MG63 (cell line): ENCODE measurements around the gene HLF. TPM values are rescaled to one million over a fixed set of nuclear protein-coding genes. Genes with fewer than 3 reads are reported as not detected.

Experiments used
- DNase-seq: peaks from one replicate; pipeline ENCODE4 v3.0.0-alpha.2; 2020
- H3K27me3 ChIP-seq: fragments of 250-450 bp; sonication (Bioruptor Pico); 2 replicates; pipeline ENCODE4 v1.5.1; 2020; ENCODE audit warnings: mild to moderate bottlenecking, moderate library complexity
- H3K36me3 ChIP-seq: fragments of 250-450 bp; sonication (Bioruptor Pico); 2 replicates; pipeline ENCODE4 v1.5.1; 2020; ENCODE audit warnings: mild to moderate bottlenecking, moderate library complexity
- H3K4me3 ChIP-seq: fragments of 250-450 bp; sonication (Bioruptor Pico); 2 replicates; pipeline ENCODE4 v1.5.1; 2020; ENCODE audit warnings: mild to moderate bottlenecking, moderate library complexity
- H3K9me3 ChIP-seq: fragments of 250-450 bp; sonication (Bioruptor Pico); 2 replicates; pipeline ENCODE4 v1.5.1; 2020; ENCODE audit warnings: mild to moderate bottlenecking, moderate library complexity
- total RNA-seq: library from RNA; depleted of rRNA; stranded (reverse); fragments of >200 nt; shearing (Covaris generic); gene quantifications from 2 replicates; pipeline ENCODE4 v1.2.3, GENCODE V29; 2014; ENCODE audit warnings: low replicate concordance

The HLF gene
- total RNA-seq, 1 experiment from 2014 or later: 1.9 TPM

DNA sequence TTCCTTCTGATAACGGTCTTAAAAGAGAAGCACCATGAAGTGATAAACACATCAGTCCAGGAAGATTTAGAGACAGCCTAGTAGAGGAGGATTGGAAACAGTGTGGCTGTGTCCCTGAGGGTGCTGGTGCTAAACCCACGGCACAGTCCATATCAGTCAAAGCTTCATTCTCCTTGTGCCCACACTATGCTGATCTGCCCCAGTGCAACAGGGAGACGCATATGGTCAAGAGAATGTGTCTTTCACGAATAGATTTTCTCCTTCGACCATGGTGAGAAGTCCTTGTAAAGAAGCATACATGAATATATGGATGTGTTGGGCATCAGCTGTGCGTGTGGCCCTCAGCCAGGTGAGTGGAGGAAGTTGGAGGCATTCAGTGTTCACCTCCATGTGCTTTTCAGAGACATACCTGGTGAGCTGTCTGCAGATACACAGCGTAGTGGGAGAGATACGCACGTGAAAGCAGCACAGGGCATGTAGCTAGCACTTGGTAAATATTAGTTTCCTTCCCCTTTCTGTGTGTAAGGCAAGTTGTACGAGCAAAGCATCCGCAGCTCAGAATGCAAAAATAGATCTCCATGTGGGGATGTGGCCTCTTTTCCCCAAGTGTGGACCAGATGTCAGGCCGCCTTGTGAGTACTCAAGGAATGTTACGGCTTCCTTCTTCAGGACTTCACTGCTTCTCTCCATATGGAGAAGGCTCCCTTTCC, 29.4 kb downstream of the HLF start:
- no peak for DNase-seq
- Histone ChIP-seq H3K9me3 (peaks cover 12% of the 10 kb centered on the region), H3K27me3 (no peaks in the 10 kb centered on the region), H3K4me3 (no peak overlapping the region), H3K36me3 (no peaks in the 10 kb centered on the region)

DNA sequence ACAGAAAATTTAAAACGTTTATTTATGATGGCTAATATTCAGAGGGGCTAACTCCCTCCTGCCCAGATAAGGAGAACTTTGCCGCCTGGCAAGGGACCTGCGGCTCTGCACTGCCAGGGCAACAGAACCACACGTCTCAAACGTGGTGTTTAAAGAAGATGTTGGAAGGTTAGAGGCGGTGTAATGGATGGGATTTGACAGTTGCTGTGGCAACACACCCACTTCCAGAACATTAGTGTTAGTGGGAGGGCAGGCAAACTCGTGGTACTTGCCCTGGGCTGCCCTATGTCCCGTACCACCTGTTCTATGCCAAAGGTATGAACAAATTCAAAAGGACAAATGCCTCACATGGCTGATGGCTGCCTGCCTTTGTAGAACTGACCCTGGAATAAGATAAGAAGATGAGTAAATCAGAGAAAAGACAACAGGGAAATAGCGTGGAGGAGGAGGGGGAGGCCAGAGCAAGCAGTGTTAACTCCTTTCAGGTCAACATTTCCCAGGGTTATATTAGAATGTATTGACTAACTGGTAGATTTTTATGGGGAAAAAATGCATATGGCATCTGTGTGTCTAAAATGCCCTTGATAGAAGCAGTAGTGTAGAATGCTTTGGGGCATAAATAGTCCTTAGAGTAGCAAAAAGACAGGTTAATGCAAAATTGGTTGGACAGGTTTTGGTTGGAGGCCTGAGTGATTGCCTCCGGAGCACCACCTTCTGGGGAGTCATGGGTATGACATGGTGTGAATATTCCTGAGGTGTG, 30.8 kb downstream of the HLF start:
- DNase-seq: peak; percentile 33
- Histone ChIP-seq H3K4me3 (no peak overlapping the region), H3K36me3 (no peaks in the 10 kb centered on the region), H3K9me3 (peaks cover 12% of the 10 kb centered on the region), H3K27me3 (no peaks in the 10 kb centered on the region)

DNA sequence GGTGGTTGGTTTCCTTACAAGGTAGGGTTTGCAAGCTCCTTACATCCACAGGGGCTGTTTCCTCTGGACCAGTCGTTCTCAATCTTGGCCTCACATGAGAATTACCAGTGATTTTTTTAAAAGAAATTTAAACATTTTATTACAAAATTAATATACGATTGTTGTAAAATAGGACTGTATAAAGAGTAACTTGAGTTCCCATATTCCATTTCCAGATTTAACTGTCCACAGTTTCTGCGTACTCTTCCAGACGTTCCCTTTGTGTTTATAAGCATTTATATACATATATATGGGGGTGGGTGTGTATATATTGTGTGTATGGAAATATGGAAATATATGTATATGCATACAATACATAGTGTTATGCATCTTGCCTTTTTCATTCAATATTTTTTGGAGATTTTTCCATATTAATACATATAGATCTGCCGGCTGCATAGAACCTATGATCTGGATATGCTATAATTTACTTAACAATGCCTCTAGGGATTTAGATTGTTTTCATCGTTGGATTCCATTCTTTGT, 31.5 kb downstream of the HLF start:
- Histone ChIP-seq H3K4me3 (no peak overlapping the region), H3K27me3 (no peaks in the 10 kb centered on the region), H3K9me3 (peaks cover 6% of the 10 kb centered on the region), H3K36me3 (no peaks in the 10 kb centered on the region)
- DNase-seq: no peak

DNA sequence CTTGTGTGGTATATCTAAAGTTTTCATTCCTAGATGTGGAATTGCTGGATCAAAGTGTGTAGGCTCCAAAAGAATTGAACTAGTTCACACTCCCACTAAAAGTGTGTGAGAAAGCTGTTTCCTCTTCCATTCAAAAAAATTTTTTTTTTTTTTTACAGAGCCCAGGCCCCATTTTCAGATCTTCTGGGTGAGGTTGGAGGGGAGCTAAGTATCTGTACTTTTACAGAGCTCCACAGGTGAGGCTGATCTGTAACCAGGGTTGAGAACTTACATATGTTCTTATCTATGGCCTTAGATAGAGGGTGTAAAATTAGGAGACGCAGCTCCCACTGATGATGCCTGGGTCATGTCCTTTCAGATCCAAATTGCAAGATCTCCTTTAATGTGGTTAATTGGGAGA, 31.9 kb downstream of the HLF start:
- DNase-seq: no peak
- peaks cover 1% of the 10 kb centered on the region for H3K9me3 ChIP-seq
- no peaks in the 10 kb centered on the region for H3K36me3 ChIP-seq
- H3K27me3 ChIP-seq: no peaks in the 10 kb centered on the region
- H3K4me3 ChIP-seq: no peak overlapping the region

DNA sequence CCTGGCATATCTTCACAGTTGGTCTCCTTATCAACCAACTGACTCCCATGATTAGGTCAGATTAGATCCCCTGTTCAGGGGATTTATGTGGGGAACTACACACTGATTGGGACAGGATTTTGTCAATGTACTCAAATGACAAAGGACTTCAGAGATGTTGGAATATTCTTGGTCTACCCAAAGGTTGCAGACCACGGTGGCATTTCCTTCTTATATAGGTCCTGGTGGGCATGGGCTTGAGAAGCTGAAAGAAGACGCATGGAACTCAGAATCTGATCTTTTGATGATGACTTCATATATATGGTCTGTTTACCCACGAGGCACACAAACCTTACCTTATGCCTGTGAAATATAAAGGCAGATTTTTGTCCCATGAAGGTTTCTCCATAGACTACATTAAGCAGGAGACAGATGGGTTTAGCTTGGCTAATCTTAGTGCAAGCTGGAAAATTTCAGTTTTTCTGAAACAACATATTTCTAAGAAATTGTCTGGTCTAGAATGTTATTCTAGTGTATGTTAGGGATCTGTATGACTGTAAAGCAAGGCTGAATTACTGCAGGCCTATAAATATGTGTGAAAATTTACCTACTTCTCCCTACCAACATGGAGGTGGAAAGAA, 33.5 kb downstream of the HLF start:
- H3K4me3 ChIP-seq: no peak overlapping the region
- no peaks in the 10 kb centered on the region for H3K27me3 ChIP-seq
- H3K36me3 ChIP-seq: no peaks in the 10 kb centered on the region
- H3K9me3 ChIP-seq: no peaks in the 10 kb centered on the region
- no peak for DNase-seq

DNA sequence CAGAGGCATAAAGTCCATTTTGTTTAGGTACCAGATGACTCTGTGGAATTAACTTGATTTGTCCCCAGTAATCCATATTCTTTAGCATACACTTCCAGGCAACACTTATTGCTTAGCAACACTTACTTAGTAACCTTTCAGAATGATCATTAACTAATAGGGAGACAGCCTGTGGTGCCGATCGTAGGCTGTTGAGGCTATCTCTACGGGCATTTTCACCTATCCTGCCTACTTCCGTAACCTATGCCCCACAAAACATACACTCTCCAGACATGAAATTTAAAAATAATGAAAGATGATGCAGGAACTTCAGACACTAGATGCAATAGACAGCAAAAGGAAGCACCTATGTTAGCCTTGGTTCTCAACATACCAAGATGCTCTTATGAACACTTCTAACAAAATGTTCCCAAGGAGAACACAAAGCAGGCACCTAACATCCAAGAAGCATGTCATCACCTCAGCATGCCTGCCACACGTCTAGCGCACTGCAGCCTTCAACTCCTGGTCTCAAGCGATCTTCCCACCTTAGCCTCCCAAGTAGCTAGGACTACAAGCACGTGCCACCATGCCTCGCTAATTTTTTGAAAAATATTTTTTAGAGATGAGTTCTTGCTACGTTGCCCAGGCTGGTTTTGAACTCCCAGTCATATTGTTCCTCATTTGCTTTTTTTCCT, 34.5 kb downstream of the HLF start:
- Histone ChIP-seq H3K36me3 (no peaks in the 10 kb centered on the region), H3K4me3 (no peak overlapping the region), H3K9me3 (no peaks in the 10 kb centered on the region), H3K27me3 (no peaks in the 10 kb centered on the region)
- DNase-seq: no peak

GRCh38 chr17:55299890-55300289, 35.1 kb downstream of the HLF start:
- DNase-seq: no peak
- H3K36me3 ChIP-seq: no peaks in the 10 kb centered on the region
- H3K27me3 ChIP-seq: no peaks in the 10 kb centered on the region
- H3K9me3 ChIP-seq: no peaks in the 10 kb centered on the region
- H3K4me3 ChIP-seq: no peak overlapping the region

- DNase-seq: no peak
- Histone ChIP-seq H3K36me3 (no peaks in the 10 kb centered on the region), H3K27me3 (no peaks in the 10 kb centered on the region), H3K4me3 (no peak overlapping the region), H3K9me3 (no peaks in the 10 kb centered on the region)
These were observed 35.9 kb downstream of the HLF start for GRCh38 chr17:55300479-55301290.

DNA sequence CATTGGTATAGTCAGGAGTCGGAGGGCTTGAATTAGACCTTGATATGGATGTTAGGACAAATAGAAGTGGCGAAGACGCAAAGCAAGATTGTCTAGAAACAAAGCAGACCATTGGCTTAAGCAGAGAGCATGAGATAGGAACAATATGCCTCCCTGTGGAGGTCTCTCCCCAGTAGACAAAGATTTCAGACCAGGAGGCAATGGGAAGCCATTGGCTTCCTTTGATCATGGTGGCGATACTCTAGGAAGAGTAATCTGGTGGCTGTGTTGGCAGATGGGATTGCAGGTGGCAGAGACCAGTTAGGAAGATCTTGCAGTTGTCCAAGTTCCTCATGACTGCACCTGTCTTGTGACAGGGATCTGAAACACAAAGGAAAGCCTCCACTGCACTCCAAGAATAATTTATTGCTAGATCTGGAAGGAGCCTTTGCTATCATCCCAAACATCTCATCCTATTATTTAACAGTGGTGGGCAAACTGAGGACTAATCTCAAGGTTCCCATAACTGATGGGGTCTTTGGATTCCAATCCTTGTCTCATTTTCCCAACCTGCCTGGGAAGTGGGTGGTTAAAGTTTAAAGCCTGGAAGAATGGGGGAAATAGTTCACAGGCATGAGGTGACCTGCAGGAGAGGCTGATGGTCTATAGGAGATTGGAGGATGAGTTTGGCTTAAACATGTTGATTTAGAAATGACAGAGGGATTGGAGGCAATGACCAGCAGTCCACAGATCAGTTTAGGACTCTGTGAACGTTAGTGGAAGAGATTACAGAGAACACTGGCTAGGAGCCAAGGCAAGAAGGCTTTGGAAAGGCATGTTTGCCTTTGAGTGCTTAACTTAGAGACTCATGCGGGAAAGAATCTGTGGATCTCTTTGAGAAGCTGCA, 37.0 kb downstream of the HLF start:
- no peaks in the 10 kb centered on the region for H3K9me3 ChIP-seq
- no peaks in the 10 kb centered on the region for H3K36me3 ChIP-seq
- H3K4me3 ChIP-seq: no peak overlapping the region
- H3K27me3 ChIP-seq: no peaks in the 10 kb centered on the region
- DNase-seq: no peak

GRCh38 chr17:55302407-55302787, 37.6 kb downstream of the HLF start:
- Histone ChIP-seq H3K4me3 (no peak overlapping the region), H3K27me3 (no peaks in the 10 kb centered on the region), H3K9me3 (no peaks in the 10 kb centered on the region), H3K36me3 (no peaks in the 10 kb centered on the region)
- no peak for DNase-seq

GRCh38 chr17:55303008-55303493, 38.3 kb downstream of the HLF start:
- no peak for DNase-seq
- Histone ChIP-seq H3K36me3 (no peaks in the 10 kb centered on the region), H3K27me3 (no peaks in the 10 kb centered on the region), H3K9me3 (no peaks in the 10 kb centered on the region), H3K4me3 (no peak overlapping the region)

DNA sequence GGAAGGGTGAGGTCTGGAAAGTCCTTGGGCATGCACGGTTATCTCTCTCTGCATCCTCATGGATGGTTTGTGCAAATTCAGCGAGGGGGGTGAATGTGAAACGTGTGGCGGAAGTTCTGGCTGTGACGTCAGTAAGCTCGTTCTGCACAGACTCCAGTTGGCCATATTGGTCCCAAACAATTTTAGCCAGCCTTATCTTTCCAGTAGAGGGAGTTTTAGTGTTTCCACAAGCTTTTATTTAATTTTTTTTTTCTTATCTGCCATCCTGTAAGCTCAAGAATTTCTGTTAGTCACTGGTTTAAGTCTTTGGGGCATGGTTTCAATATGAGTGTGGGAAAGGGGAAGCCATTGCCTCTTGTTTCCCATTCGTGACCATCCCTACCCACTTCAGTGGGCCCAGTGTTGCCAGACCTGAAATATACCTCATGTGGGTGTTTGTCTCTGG, 39.0 kb downstream of the HLF start:
- Histone ChIP-seq H3K4me3 (no peak overlapping the region), H3K9me3 (no peaks in the 10 kb centered on the region), H3K36me3 (no peaks in the 10 kb centered on the region), H3K27me3 (no peaks in the 10 kb centered on the region)
- no peak for DNase-seq

DNA sequence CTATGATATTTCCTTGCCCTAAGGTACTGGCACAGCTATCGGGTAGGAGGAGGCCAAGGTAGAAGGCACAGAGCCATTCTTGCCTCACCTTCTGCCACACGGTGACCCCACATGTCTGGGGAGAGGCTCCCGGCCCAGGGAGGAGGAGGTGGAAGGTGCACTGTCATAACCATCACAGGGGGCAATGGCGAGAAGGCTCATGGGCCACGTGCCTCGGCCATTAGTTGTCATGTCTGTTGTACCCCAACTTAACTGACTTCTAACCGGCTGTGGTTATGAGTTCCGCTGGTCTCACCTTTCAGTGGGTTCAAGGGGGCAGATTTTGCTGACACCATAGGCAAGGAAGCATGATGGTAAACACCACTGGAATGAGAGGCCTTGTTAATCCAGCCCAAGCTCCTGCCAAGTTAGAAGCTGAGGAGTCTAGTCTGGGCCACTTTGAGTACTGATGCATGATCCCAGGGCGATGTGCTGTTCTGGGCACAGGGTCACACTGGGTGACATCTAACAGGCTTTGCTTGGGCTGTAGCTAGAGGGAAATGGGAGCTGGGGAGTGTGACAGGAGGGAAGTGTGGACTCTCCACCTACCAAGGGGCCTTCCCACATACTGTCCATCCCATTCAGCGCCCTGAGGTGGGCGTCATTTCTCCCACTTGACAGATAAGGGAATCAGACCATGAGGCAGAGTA, 39.6 kb downstream of the HLF start:
- DNase-seq: peak; percentile 14
- no peaks in the 10 kb centered on the region for H3K36me3 ChIP-seq
- no peaks in the 10 kb centered on the region for H3K9me3 ChIP-seq
- H3K27me3 ChIP-seq: no peaks in the 10 kb centered on the region
- H3K4me3 ChIP-seq: no peak overlapping the region

DNA sequence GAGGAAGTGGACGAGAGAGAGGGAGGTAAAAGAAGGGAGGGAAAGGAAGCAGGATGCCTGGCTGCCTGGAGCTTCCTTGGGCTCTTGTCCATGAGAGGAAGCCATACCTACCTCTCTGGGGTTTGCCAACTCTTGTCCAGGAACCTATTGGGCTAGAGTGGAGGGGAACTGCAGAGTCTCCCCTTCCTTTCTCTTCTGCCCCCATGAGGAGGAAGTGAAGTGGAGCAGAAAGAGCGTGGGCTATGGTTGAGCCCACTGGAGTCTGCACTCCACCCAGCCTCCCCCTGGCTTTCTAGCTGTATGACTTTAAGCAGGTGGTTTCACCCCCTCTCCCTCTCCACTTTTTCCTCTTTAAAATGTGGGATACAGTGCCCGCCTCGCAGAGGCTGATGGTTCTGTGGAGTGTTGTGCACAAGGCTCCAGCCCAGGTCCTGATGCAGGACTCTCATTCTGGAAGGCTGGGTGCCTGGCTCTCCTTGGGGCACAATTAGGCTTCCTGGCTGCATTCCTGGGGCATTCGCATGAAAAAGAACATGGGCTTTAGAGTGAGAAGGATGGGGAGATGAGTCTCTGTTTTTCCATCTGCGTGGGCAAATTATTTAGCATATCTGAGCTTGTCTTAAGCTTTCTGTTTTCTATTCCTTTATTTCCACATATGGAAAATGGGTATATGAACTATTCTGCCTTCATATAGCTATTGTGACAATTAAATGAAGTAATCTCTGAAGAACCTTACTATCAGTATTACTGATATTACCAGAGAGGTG, 40.7 kb downstream of the HLF start:
- Histone ChIP-seq H3K9me3 (no peaks in the 10 kb centered on the region), H3K36me3 (no peaks in the 10 kb centered on the region), H3K27me3 (no peaks in the 10 kb centered on the region), H3K4me3 (no peak overlapping the region)
- no peak for DNase-seq
